ENCODE measurements around the gene OTUD7B. TPM values are rescaled to one million over a fixed set of nuclear protein-coding genes. Genes with fewer than 3 reads are reported as not detected.

OTUD7B gene
- total and polyA plus RNA-seq, 2 experiments from 2014 or later: 3.5 to 20.1 TPM

GRCh38 chr1:149903836-149904491 lies 106.6 kb downstream of the OTUD7B start:
- H3K4me1 ChIP-seq (ENCODE audit: insufficient read depth): no peaks in the 10 kb centered on the region
- no peaks in the 10 kb centered on the region for H3K9me3 ChIP-seq (ENCODE audit: low read depth)
- H3K79me2 ChIP-seq (ENCODE audit: insufficient read depth): no peaks in the 10 kb centered on the region
- TF ChIP-seq EZH2phosphoT487 (IDR thresholded peaks at IDR 0.05; ENCODE audit: insufficient read depth, low read depth) (no peak), EZH2 (IDR thresholded peaks at IDR 0.05; ENCODE audit: insufficient read depth, poor library complexity, severe bottlenecking) (no peak)
- in situ Hi-C loops (cut with MboI): no loop called here
- no peaks in the 10 kb centered on the region for H3K36me3 ChIP-seq (ENCODE audit: low read depth)
- no peak overlapping the region for H3K27ac ChIP-seq
- no peak overlapping the region for H3K4me2 ChIP-seq (ENCODE audit: unreplicated experiment)
- DNase-seq: no peak
- H3F3A ChIP-seq (ENCODE audit: insufficient read depth): no peaks in the 10 kb centered on the region
- no peak overlapping the region for H2AFZ ChIP-seq
- H3K9me2 ChIP-seq (ENCODE audit: insufficient read depth): no peaks in the 10 kb centered on the region
- H3K27me3 ChIP-seq (replicated peaks; ENCODE audit: insufficient read depth): no peaks in the 10 kb centered on the region
- H4K20me1 ChIP-seq (ENCODE audit: insufficient read depth): no peaks in the 10 kb centered on the region
- H3K4me3 ChIP-seq: no peak overlapping the region
- H3K9ac ChIP-seq: no peak overlapping the region
- 73% methylated on average over 5 of the region's 5 CpGs for WGBS, 2 experiments (ENCODE audit: low coverage in 1 of 2, low lambda C conversion rate in 2 of 2, missing lambda C conversion rate in 2 of 2)

- H2AFZ ChIP-seq: peak within 1 kb of the TSS; percentile 87
- peak; percentile 97 for DNase-seq
- 3 to 4% methylated on average over 55 to 64 of the region's 65 CpGs for WGBS, 2 experiments (ENCODE audit: low coverage in 1 of 2, low lambda C conversion rate in 2 of 2, missing lambda C conversion rate in 2 of 2)
- H3K9ac ChIP-seq: peak within 1 kb of the TSS; percentile 84
- H3K79me2 ChIP-seq (ENCODE audit: insufficient read depth): no peaks in the 10 kb centered on the region
- in situ Hi-C loops (cut with MboI): no loop called here
- TF ChIP-seq EZH2 (IDR thresholded peaks at IDR 0.05; ENCODE audit: insufficient read depth, poor library complexity, severe bottlenecking) (no peak), EZH2phosphoT487 (IDR thresholded peaks at IDR 0.05; ENCODE audit: insufficient read depth, low read depth) (no peak)
- no peaks in the 10 kb centered on the region for H4K20me1 ChIP-seq (ENCODE audit: insufficient read depth)
- H3K9me2 ChIP-seq (ENCODE audit: insufficient read depth): no peaks in the 10 kb centered on the region
- peak within 1 kb of the TSS; percentile 79 for H3K27ac ChIP-seq
- no peaks in the 10 kb centered on the region for H3K27me3 ChIP-seq (replicated peaks; ENCODE audit: insufficient read depth)
- peak within 1 kb of the TSS; percentile 82 for H3K4me2 ChIP-seq (ENCODE audit: unreplicated experiment)
- no peaks in the 10 kb centered on the region for H3K36me3 ChIP-seq (ENCODE audit: low read depth)
- no peaks in the 10 kb centered on the region for H3F3A ChIP-seq (ENCODE audit: insufficient read depth)
- no peaks in the 10 kb centered on the region for H3K4me1 ChIP-seq (ENCODE audit: insufficient read depth)
- H3K4me3 ChIP-seq: peak within 1 kb of the TSS; percentile 75
- H3K9me3 ChIP-seq (ENCODE audit: low read depth): no peaks in the 10 kb centered on the region
Measured at GRCh38 chr1:149899460-149900284, 110.9 kb downstream of the OTUD7B start, which contains the start of gene BOLA1. Gene BOLA1 (plus strand): TSS chr1:149899568. CDS start chr1:149900060, 492 bp downstream.

DNA sequence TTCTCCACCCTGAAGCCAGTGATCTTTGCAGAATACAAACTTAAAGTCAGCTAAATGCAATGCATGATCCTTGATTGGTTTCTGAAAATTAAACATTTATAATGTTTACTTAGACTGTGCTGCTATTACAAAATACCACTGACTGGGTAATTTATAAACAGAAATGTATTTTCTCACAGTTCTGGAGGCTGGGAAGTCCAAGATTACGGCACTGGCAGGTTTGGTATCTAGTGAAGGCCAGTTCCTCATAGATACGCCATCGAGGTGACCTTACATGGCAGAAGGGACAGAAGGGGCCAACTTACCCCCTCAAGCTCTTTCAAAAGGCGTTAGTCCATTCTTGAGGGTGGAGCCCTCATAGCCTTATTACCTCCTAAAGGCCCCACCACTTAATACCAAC lies 114.0 kb downstream of the OTUD7B start:
- Histone ChIP-seq H3K9me2 (ENCODE audit: insufficient read depth) (no peaks in the 10 kb centered on the region), H3K27me3 (replicated peaks; ENCODE audit: insufficient read depth) (no peaks in the 10 kb centered on the region), H3K4me2 (ENCODE audit: unreplicated experiment) (no peak overlapping the region), H3K4me3 (no peak overlapping the region), H4K20me1 (ENCODE audit: insufficient read depth) (no peaks in the 10 kb centered on the region), H3K9ac (no peak overlapping the region), H3K4me1 (ENCODE audit: insufficient read depth) (no peaks in the 10 kb centered on the region), H3K36me3 (ENCODE audit: low read depth) (no peaks in the 10 kb centered on the region), H3K9me3 (ENCODE audit: low read depth) (no peaks in the 10 kb centered on the region), H3F3A (ENCODE audit: insufficient read depth) (no peaks in the 10 kb centered on the region), H3K79me2 (ENCODE audit: insufficient read depth) (no peaks in the 10 kb centered on the region), H2AFZ (no peak overlapping the region), H3K27ac (no peak overlapping the region)
- TF ChIP-seq EZH2phosphoT487 (IDR thresholded peaks at IDR 0.05; ENCODE audit: insufficient read depth, low read depth) (no peak), EZH2 (IDR thresholded peaks at IDR 0.05; ENCODE audit: insufficient read depth, poor library complexity, severe bottlenecking) (no peak)
- DNase-seq: no peak
- WGBS, 2 experiments (ENCODE audit: low coverage in 1 of 2, low lambda C conversion rate in 2 of 2, missing lambda C conversion rate in 2 of 2): 51 to 56% methylated on average over 4 of the region's 4 CpGs
- in situ Hi-C loops (cut with MboI): no loop called here

DNA sequence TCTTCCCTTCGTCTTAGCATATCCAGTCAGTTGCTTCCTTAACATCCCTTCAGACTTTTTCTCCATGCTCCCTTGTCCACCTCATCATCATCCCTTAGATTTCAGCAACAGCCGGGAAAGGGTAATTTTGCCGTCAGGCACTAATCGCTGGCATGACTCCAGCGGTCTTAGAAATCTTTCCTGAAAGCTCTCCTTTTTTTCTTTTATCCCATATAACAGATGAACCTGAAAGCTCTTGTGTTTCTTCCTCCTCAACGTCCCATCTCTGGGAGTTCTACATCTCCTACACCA lies 121.6 kb downstream of the OTUD7B start:
- WGBS, 2 experiments (ENCODE audit: low coverage in 1 of 2, low lambda C conversion rate in 2 of 2, missing lambda C conversion rate in 2 of 2): 11 to 13% methylated on average over 6 of the region's 6 CpGs
- Histone ChIP-seq H3K27ac (peak overlapping the region; percentile 98), H2AFZ (peak overlapping the region; percentile 90), H3F3A (ENCODE audit: insufficient read depth) (peaks cover 33% of the 10 kb centered on the region), H4K20me1 (ENCODE audit: insufficient read depth) (no peaks in the 10 kb centered on the region), H3K9me2 (ENCODE audit: insufficient read depth) (no peaks in the 10 kb centered on the region), H3K4me3 (peak overlapping the region; percentile 81), H3K4me1 (ENCODE audit: insufficient read depth) (peaks cover 12% of the 10 kb centered on the region), H3K9ac (peak overlapping the region; percentile 94), H3K79me2 (ENCODE audit: insufficient read depth) (peaks cover 15% of the 10 kb centered on the region), H3K27me3 (replicated peaks; ENCODE audit: insufficient read depth) (no peaks in the 10 kb centered on the region), H3K9me3 (ENCODE audit: low read depth) (no peaks in the 10 kb centered on the region), H3K4me2 (ENCODE audit: unreplicated experiment) (peak overlapping the region; percentile 91), H3K36me3 (ENCODE audit: low read depth) (no peaks in the 10 kb centered on the region)
- DNase-seq: peak; percentile 80
- TF ChIP-seq EZH2phosphoT487 (IDR thresholded peaks at IDR 0.05; ENCODE audit: insufficient read depth, low read depth) (no peak), EZH2 (IDR thresholded peaks at IDR 0.05; ENCODE audit: insufficient read depth, poor library complexity, severe bottlenecking) (no peak)
- in situ Hi-C loops (cut with MboI): no loop called here
